SK-N-SH (cell line): ENCODE data around the gene DLX6. TPM values are rescaled to one million over a fixed set of nuclear protein-coding genes. Genes with fewer than 3 reads are reported as not detected.
A peak's percentile ranks its signal among the peaks of the same experiment; 100 is the strongest.

ENCODE experiments used
- CTCF ChIA-PET: fragments of 300-600, 350-600 bp; formaldehyde crosslinking; extraction: SDS; loops from one replicate; lab custom pipeline; 2021; lab: Yijun Ruan, JAX
- POLR2A ChIA-PET: fragments of 350-600 bp; sonication (Branson Sonifier 250); formaldehyde crosslinking; extraction: SDS; loops from one replicate; lab custom pipeline; 2020; ENCODE audit warnings: antibody characterized with exemption, inconsistent platforms; lab: Yijun Ruan, JAX
- DNase-seq: peaks from one replicate; pipeline ENCODE4 v3.0.0; 2012
- H2AFZ ChIP-seq: fragments of 200-600 bp; sonication (generic); 2 replicates; pipeline ENCODE4 v1.8.1; 2016; ENCODE audit warnings: antibody characterized with exemption, mild to moderate bottlenecking, low read depth
- H3F3A ChIP-seq: fragments of 200-600 bp; sonication (generic); replicated peaks from 2 replicates; pipeline ENCODE3; 2016; ENCODE audit warnings: antibody characterized with exemption, mild to moderate bottlenecking; ENCODE audit not compliant: insufficient read depth
- H3K27ac ChIP-seq, 2 experiments: fragments of 200-500 bp in 1 of 2; fragments of 200-600 bp in 1 of 2; sonication (Bioruptor generic) in 1 of 2; sonication (generic), shearing (Covaris generic) in 1 of 2; 2 replicates each; pipeline versions ENCODE4 v1.5.1 to v1.6.1; 2014 to 2016; ENCODE audit warnings: low read depth in 2 of 2, inconsistent platforms in 1 of 2, low read length in 1 of 2, mild to moderate bottlenecking in 1 of 2, mixed read lengths in 1 of 2
- H3K27me3 ChIP-seq: fragments of 200-600 bp; sonication (generic), shearing (Covaris generic); 2 replicates; pipeline ENCODE4 v1.6.1; 2016; ENCODE audit warnings: mixed run types; ENCODE audit not compliant: insufficient read depth
- H3K36me3 ChIP-seq, 2 experiments: fragments of 200-500 bp in 1 of 2; fragments of 200-600 bp in 1 of 2; sonication (Bioruptor generic) in 1 of 2; sonication (generic) in 1 of 2; replicated peaks in 1 of 2; 2 replicates each; pipeline versions ENCODE3 to v1.5.1; 2014 to 2016; ENCODE audit warnings: low read length in 1 of 2, mild to moderate bottlenecking in 1 of 2; ENCODE audit not compliant: insufficient read depth in 2 of 2, control insufficient read depth in 1 of 2
- H3K4me1 ChIP-seq, 2 experiments: fragments of 200-500 bp in 1 of 2; fragments of 200-600 bp in 1 of 2; sonication (Bioruptor generic) in 1 of 2; sonication (generic), shearing (Covaris generic) in 1 of 2; 2 replicates each; pipeline versions ENCODE4 v1.5.1 to v1.6.1; 2014 to 2016; ENCODE audit warnings: low read depth in 1 of 2, low read length in 1 of 2, mixed run types in 1 of 2; ENCODE audit not compliant: insufficient read depth in 2 of 2, control insufficient read depth in 1 of 2
- H3K4me2 ChIP-seq: fragments of 200-600 bp; sonication (generic), shearing (Covaris generic); 2 replicates; pipeline ENCODE4 v1.6.1; 2017; ENCODE audit warnings: mixed run types
- H3K4me3 ChIP-seq, 2 experiments: fragments of 200-500 bp in 1 of 2; fragments of 200-600 bp in 1 of 2; sonication (Bioruptor generic) in 1 of 2; sonication (generic), shearing (Covaris generic) in 1 of 2; 2 replicates each; pipeline versions ENCODE4 v1.5.1 to v1.8.1; 2014 to 2016; ENCODE audit warnings: low read depth in 2 of 2, inconsistent platforms in 1 of 2, low read length in 1 of 2, mild to moderate bottlenecking in 1 of 2, mixed read lengths in 1 of 2, moderate library complexity in 1 of 2
- H3K79me2 ChIP-seq: fragments of 200-600 bp; sonication (generic); 2 replicates; pipeline ENCODE4 v1.8.1; 2017; ENCODE audit warnings: mild to moderate bottlenecking; ENCODE audit not compliant: insufficient read depth
- H3K9ac ChIP-seq: fragments of 200-600 bp; sonication (generic); 2 replicates; pipeline ENCODE4 v1.6.1; 2017; ENCODE audit warnings: mixed run types
- H3K9me2 ChIP-seq: fragments of 200-600 bp; sonication (generic); 2 replicates; pipeline ENCODE4 v1.6.1; 2017; ENCODE audit warnings: mixed run types
- H3K9me3 ChIP-seq: fragments of 200-600 bp; sonication (generic); 2 replicates; pipeline ENCODE4 v1.6.1; 2017; ENCODE audit warnings: mixed run types, mild to moderate bottlenecking, moderate library complexity
- H4K20me1 ChIP-seq: fragments of 200-600 bp; sonication (generic); 2 replicates; pipeline ENCODE4 v1.6.1; 2017; ENCODE audit warnings: mild to moderate bottlenecking, mixed run types; ENCODE audit not compliant: insufficient read depth
- CHD2 ChIP-seq: fragments of 150-350 bp; IDR thresholded peaks from 2 replicates; pipeline ENCODE4 v1.6.1; 2018; ENCODE audit warnings: low read length; ENCODE audit not compliant: partially characterized antibody
- ELF1 ChIP-seq: IDR thresholded peaks from 2 replicates; pipeline ENCODE4 v1.4.0; 2012
- GABPA ChIP-seq: IDR thresholded peaks from 2 replicates; pipeline ENCODE4 v1.4.0; 2012; ENCODE audit warnings: low read depth, mild to moderate bottlenecking
- MXI1 ChIP-seq: IDR thresholded peaks from 2 replicates; pipeline ENCODE4 v1.6.1; 2012; ENCODE audit warnings: mild to moderate bottlenecking, low read depth, low read length, improper control_type of control experiment
- USF1 ChIP-seq: IDR thresholded peaks from 2 replicates; pipeline ENCODE4 v1.4.0; 2012; ENCODE audit warnings: low read depth, borderline replicate concordance
- YY1 ChIP-seq: IDR thresholded peaks from 2 replicates; pipeline ENCODE4 v1.4.0; 2012; ENCODE audit warnings: low read depth, mild to moderate bottlenecking
- WGBS: methylation state at CpG from one replicate; pipeline ENCODE4 v1.1.6; 2017; ENCODE audit warnings: low lambda C conversion rate; 5-methylcytosine and 5-hydroxymethylcytosine counted together
- polyA plus RNA-seq, 3 experiments: library from polyadenylated mRNA; depleted of rRNA; stranded (reverse); fragments of >200 nt; gene quantifications; 2 replicates each; pipeline ENCODE4 v1.2.3, GENCODE V29; 2012
- TF ChIP-seq, protein P1 (sequence below): IDR thresholded peaks from 2 replicates; pipeline ENCODE4 v1.4.0; 2012; ENCODE audit warnings: low read depth

Gene DLX6
- polyA plus RNA-seq, 1 of the 3 experiments (the other 2 are of a cell fraction), result 0.23 TPM

GRCh38 chr7:97001656-97002554, 3.4 kb upstream of the DLX6 start:
- TF ChIP-seq MXI1 (no peak), YY1 (no peak), USF1 (no peak)
- TF ChIP-seq, protein P1, sequence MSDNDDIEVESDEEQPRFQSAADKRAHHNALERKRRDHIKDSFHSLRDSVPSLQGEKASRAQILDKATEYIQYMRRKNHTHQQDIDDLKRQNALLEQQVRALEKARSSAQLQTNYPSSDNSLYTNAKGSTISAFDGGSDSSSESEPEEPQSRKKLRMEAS, result no peak
- 82% methylated on average over 39 of the region's 39 CpGs for WGBS
- Histone ChIP-seq H3K36me3 (no peaks in the 10 kb centered on the region), H3K79me2 (no peaks in the 10 kb centered on the region), H3K9me2 (no peaks in the 10 kb centered on the region), H3K27ac (no peak overlapping the region), H3K4me1 (peaks cover 0 to 8% of the 10 kb centered on the region in 2 experiments; a peak in 1 of 4 replicates), H3K4me3 (no peak overlapping the region), H3F3A (no peaks in the 10 kb centered on the region), H3K9ac (no peak overlapping the region), H3K27me3 (no peaks in the 10 kb centered on the region), H3K9me3 (no peaks in the 10 kb centered on the region), H4K20me1 (no peaks in the 10 kb centered on the region), H3K4me2 (no peak overlapping the region), H2AFZ (no peak overlapping the region)
- ChIA-PET POLR2A (no interaction called here), CTCF (interaction anchor here (0.9 to 1.6 kb wide), 6 partner anchors 10 to 1086 kb away, joined by 3 to 6 read pairs (median 4); no protein-coding TSS in a partner anchor)
- DNase-seq, result peak; percentile 7

DNA sequence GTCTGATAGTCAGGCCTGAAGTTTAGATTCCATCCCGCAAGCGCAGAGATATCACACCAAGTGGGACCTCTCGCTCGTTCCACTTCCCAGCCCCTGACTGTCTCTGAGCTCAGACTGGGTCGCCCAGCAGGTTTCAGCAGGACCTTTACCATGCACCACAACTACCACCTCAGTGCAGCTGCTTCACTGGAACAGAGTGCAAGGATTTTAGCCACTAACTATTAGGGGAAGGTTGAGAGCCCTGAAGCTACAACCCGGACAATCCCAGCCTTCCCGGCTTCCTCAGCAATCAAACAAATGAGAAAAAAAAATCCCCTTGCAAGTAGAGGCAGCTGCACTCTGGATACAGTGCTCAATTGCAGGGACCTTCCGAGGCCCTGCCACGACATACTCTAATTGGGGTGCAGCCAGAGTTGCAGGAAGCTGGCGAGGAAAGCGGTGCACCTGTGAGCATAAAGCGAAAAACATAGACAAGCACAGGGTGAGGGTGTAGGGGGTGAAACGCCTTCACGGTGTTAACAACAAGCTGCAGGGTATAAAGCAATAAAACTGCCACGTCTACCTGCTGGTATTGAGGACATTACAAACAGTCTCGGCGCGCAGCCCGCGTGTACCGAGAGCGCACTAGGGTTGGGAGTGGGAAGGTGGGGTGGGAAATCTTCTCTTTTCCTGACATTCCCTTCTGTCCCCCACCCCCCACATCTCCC, 2.6 kb upstream of the DLX6 start:
- no peaks in the 10 kb centered on the region for H3K9me3 ChIP-seq
- peaks cover 0 to 12% of the 10 kb centered on the region in 2 experiments; a peak in 1 of 4 replicates for H3K4me1 ChIP-seq
- no peaks in the 10 kb centered on the region for H3K79me2 ChIP-seq
- TF ChIP-seq CHD2 (no peak), ELF1 (no peak), GABPA (no peak)
- ChIA-PET CTCF (interaction anchor here (0.9 to 1.6 kb wide), 3 partner anchors 18 to 1087 kb away, joined by 3 to 5 read pairs (median 3); no protein-coding TSS in a partner anchor), POLR2A (no interaction called here)
- 80% methylated on average over 22 of the region's 22 CpGs for WGBS
- peak; percentile 15 for DNase-seq
- H4K20me1 ChIP-seq, result no peaks in the 10 kb centered on the region
- no peaks in the 10 kb centered on the region for H3K36me3 ChIP-seq
- H3K9ac ChIP-seq, result no peak overlapping the region
- H3K27me3 ChIP-seq, result no peaks in the 10 kb centered on the region
- no peak overlapping the region for H3K4me2 ChIP-seq
- no peak overlapping the region for H3K4me3 ChIP-seq
- H2AFZ ChIP-seq, result no peak overlapping the region
- no peaks in the 10 kb centered on the region for H3K9me2 ChIP-seq
- H3K27ac ChIP-seq, result no peak overlapping the region
- no peaks in the 10 kb centered on the region for H3F3A ChIP-seq
